Lower lobe of right lung (tissue), 2 donors: ENCODE results near the gene TMX1. TPM values are rescaled to one million over a fixed set of nuclear protein-coding genes. Genes with fewer than 3 reads are reported as not detected.

Source experiments
- ATAC-seq, 2 donors: fragments of 200-7000 bp; cut with Tn5 transposase; one replicate each; pipeline ENCODE4 v1.9.1; 2020 to 2022; ENCODE audit warnings: mild to moderate bottlenecking in 2 of 2, moderate library complexity in 2 of 2
- DNase-seq: peaks from one replicate; pipeline ENCODE4 v3.0.0-alpha.2; 2020
- H3K27ac ChIP-seq: fragments of 200-600 bp; one replicate; pipeline ENCODE4 v1.8.0; 2022
- H3K27me3 ChIP-seq: fragments of 200-600 bp; one replicate; pipeline ENCODE4 v1.8.0; 2022; ENCODE audit warnings: low read depth
- H3K36me3 ChIP-seq: fragments of 200-600 bp; one replicate; pipeline ENCODE4 v1.8.0; 2022; ENCODE audit warnings: mild to moderate bottlenecking
- H3K4me1 ChIP-seq: fragments of 200-600 bp; one replicate; pipeline ENCODE4 v1.8.0; 2022
- H3K4me3 ChIP-seq: fragments of 200-600 bp; one replicate; pipeline ENCODE4 v1.8.0; 2022; ENCODE audit warnings: mild to moderate bottlenecking
- H3K9me3 ChIP-seq: fragments of 200-600 bp; one replicate; pipeline ENCODE4 v1.8.0; 2022
- CTCF ChIP-seq: fragments of 200-600 bp; IDR thresholded peaks from one replicate; pipeline ENCODE4 v1.8.0; 2022; ENCODE audit warnings: antibody characterized with exemption, mild to moderate bottlenecking
- intact Hi-C: fragments of 100-400 bp; cut with DNase I; formaldehyde crosslinking; loops from one replicate; pipeline ENCODE4 v1.11.0; 2022
- total RNA-seq: library from RNA; stranded (reverse); fragmentation: NEBNext Ultra II Directional; extraction: Animal tissue kit (Norgen Biotek cat#: 25700); gene quantifications from one replicate; pipeline ENCODE4 v1.2.1, GENCODE V29; 2021
- donor health status: DM: no; HTN: yes; CAD: no; lungs with severe emphysema.

Gene TMX1
- total RNA-seq, 1 donor from 2014 or later: 34.6 TPM

- no peaks in the 10 kb centered on the region for H3K27me3 ChIP-seq
- no peak overlapping the region for H3K4me3 ChIP-seq
- H3K4me1 ChIP-seq: no peaks in the 10 kb centered on the region
- H3K9me3 ChIP-seq: no peaks in the 10 kb centered on the region
- ATAC-seq: no peak
- DNase-seq: no peak
- TF ChIP-seq CTCF: no peak
- no peak overlapping the region for H3K27ac ChIP-seq
- no peaks in the 10 kb centered on the region for H3K36me3 ChIP-seq
- intact Hi-C loops: no loop called here
Measured at GRCh38 chr14:51289169-51289568, 49.1 kb downstream of the TMX1 start.

DNA sequence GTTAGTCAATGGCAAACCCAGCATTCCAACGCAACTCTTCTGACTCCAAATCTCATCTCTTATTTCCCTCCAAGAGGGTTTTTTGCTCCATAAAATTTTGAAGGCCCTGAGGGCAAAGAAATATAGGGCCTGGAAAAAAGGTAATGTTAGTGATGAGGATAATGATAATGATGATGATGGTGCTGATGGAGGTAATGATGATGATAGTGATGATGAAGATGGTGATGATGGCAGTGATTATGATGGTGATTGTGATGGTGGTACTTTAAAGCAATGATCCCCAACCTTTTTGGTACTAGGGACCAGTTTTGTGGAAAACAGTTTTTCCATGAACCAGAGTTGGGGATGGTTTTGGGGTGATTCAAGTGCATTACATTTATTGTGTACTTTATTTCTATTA is 50.1 kb downstream of the TMX1 start:
- no peaks in the 10 kb centered on the region for H3K27me3 ChIP-seq
- TF ChIP-seq CTCF: no peak
- no peak for ATAC-seq
- no peak for DNase-seq
- no peak overlapping the region for H3K4me3 ChIP-seq
- intact Hi-C loops: no loop called here
- no peaks in the 10 kb centered on the region for H3K36me3 ChIP-seq
- H3K27ac ChIP-seq: no peak overlapping the region
- no peaks in the 10 kb centered on the region for H3K9me3 ChIP-seq
- H3K4me1 ChIP-seq: no peaks in the 10 kb centered on the region

DNA sequence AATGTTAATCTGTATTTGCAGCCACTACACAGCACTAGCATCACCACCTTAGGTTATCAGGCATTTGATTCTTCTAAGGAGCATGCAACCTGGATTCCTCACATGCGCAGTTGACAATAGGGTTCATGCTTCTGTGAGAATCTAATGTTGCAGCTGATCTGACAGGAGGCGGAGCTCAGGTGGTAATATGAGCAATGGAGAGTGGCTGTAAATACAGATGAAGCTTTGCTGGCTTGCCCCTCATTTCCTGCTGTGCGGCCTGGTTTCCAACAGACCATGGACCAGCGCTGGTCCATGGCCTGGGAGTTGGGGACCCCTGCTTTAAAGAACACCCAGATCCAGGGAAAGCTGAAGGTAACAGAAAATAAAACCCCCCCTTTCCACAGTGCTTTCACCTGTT is 51.0 kb downstream of the TMX1 start:
- Histone ChIP-seq H3K27me3 (no peaks in the 10 kb centered on the region), H3K4me1 (no peaks in the 10 kb centered on the region), H3K4me3 (no peak overlapping the region), H3K9me3 (no peaks in the 10 kb centered on the region), H3K36me3 (no peaks in the 10 kb centered on the region), H3K27ac (no peak overlapping the region)
- no peak for TF ChIP-seq CTCF
- ATAC-seq (no peak), DNase-seq (no peak)
- intact Hi-C loops: no loop called here

DNA sequence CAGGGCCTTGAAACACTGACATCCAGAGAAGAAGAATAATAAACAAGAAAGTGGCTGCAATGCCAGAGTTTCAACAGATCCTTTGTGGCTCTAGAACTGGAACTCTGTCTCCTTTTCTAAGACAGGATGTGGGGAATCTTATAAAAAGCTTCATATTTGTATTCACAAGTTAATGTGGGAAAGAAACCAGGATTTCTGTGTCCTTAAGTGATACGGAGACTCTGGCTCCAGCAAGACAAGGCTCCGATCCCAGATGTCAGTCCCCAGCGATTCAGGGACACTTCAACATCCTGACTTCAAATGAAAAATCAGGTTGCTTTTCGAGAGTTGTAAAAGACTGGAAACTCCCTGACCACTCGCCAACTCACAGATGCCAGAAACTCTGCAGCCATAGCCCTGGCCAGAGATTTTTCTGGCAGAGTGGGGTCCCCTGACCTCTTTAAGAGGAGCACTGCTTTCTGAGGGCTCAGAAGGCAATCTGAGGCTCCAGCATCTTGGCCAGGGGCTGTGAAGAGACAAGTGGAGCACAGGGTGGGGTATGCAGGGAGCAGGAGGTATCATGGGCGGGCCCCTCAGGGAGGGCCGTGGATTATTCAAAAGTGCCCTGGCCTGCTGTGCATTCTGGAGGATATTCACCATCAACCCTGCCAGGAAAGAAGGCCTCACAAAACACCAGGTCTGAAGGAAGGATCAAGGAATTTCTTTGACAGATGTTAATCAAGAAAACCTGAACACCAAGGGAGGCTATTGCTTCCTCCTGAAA is 53.3 kb downstream of the TMX1 start:
- Histone ChIP-seq H3K36me3 (no peaks in the 10 kb centered on the region), H3K4me3 (no peak overlapping the region), H3K27me3 (no peaks in the 10 kb centered on the region), H3K27ac (peak overlapping the region; percentile 32), H3K4me1 (no peaks in the 10 kb centered on the region), H3K9me3 (no peaks in the 10 kb centered on the region)
- DNase-seq (no peak), ATAC-seq (peak in 1 of 2 donors; percentile 29)
- intact Hi-C loops: no loop called here
- TF ChIP-seq CTCF: no peak

DNA sequence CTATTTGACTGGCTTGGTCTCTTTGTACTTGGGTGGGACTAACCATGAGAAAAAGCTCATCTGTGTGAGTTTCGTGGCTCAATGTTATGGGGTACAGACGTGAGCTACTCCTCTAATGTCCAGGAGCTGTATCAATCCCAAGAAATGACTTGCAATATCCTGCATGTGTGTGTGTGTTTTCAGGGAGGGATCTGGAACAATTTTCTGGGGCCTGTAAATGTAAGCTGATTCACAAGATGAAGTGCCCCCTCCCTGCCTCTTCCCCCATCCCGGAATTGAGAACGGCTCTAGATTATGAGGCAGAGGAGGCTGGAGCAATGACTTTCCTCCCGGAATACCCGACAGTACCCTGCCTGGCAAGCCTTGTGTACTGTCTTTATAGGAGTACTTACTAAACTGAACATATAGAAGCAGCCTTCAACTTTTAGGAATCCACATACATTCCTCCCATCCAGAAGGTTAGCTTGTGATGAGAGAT is 53.9 kb downstream of the TMX1 start:
- intact Hi-C loops: no loop called here
- Histone ChIP-seq H3K27me3 (no peaks in the 10 kb centered on the region), H3K9me3 (no peaks in the 10 kb centered on the region), H3K4me1 (no peaks in the 10 kb centered on the region), H3K36me3 (no peaks in the 10 kb centered on the region), H3K4me3 (no peak overlapping the region), H3K27ac (no peak overlapping the region)
- no peak for DNase-seq
- no peak for ATAC-seq
- no peak for TF ChIP-seq CTCF
